Erythroblast (primary cell): ENCODE results near the gene PCDH9.

ENCODE experiments used
- GATA1 ChIP-seq: IDR thresholded peaks from 2 replicates; pipeline ENCODE4 v1.6.1; 2011; ENCODE audit warnings: low read depth, mild to moderate bottlenecking, control low read depth, low read length, moderate library complexity
- POLR2A ChIP-seq: IDR thresholded peaks from 2 replicates; pipeline ENCODE4 v1.6.1; 2011; ENCODE audit warnings: mild to moderate bottlenecking, low read length

DNA sequence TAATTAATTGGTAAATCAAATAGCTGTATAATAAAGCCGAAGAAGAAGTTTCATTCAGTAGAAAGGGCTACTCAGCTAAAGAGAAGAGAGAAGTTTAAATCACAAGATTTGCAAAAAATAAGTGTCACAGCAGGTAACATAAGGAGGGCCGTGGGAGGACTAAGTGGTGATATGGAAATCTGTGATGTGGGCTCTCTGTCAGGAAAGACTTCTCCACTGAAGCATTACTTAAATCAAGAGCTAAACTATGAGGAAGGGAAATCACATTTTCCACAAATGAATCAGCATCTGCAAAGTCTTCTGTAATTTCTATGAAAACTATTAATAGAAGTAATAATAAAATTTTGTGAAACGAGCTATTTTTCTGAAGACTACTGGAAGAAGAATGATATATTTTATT, 153.8 kb downstream of the PCDH9 start:
- TF ChIP-seq POLR2A: no peak
- TF ChIP-seq GATA1: no peak
